Dendritic cell treated with granulocyte-macrophage colony-stimulating factor and Interleukin-4, amounts not matched to agents 40 ng/mL and 50 ng/mL, for 4 days (primary cell): ENCODE data around the gene CHST3.

Experiments used
- H3K27ac Mint-ChIP-seq: one replicate; pipeline ENCODE4 v1.8.0; 2022; ENCODE audit warnings: mild to moderate bottlenecking, mixed read lengths
- H3K27me3 Mint-ChIP-seq: one replicate; pipeline ENCODE4 v1.8.0; 2022; ENCODE audit warnings: mild to moderate bottlenecking, mixed read lengths
- H3K36me3 Mint-ChIP-seq: one replicate; pipeline ENCODE4 v1.8.0; 2022; ENCODE audit warnings: low read depth, mixed read lengths
- H3K4me1 Mint-ChIP-seq: one replicate; pipeline ENCODE4 v1.8.0; 2022; ENCODE audit warnings: low read depth, mixed read lengths
- H3K4me3 Mint-ChIP-seq: one replicate; pipeline ENCODE4 v1.8.0; 2022; ENCODE audit warnings: mild to moderate bottlenecking, moderate library complexity, mixed read lengths
- H3K9me3 Mint-ChIP-seq: one replicate; pipeline ENCODE4 v1.8.0; 2022; ENCODE audit warnings: mixed read lengths
- intact Hi-C: fragments of 100-400 bp; cut with micrococcal nuclease; formaldehyde crosslinking; loops from one replicate; pipeline ENCODE4 v1.15.0; 2022

CHST3 gene

DNA sequence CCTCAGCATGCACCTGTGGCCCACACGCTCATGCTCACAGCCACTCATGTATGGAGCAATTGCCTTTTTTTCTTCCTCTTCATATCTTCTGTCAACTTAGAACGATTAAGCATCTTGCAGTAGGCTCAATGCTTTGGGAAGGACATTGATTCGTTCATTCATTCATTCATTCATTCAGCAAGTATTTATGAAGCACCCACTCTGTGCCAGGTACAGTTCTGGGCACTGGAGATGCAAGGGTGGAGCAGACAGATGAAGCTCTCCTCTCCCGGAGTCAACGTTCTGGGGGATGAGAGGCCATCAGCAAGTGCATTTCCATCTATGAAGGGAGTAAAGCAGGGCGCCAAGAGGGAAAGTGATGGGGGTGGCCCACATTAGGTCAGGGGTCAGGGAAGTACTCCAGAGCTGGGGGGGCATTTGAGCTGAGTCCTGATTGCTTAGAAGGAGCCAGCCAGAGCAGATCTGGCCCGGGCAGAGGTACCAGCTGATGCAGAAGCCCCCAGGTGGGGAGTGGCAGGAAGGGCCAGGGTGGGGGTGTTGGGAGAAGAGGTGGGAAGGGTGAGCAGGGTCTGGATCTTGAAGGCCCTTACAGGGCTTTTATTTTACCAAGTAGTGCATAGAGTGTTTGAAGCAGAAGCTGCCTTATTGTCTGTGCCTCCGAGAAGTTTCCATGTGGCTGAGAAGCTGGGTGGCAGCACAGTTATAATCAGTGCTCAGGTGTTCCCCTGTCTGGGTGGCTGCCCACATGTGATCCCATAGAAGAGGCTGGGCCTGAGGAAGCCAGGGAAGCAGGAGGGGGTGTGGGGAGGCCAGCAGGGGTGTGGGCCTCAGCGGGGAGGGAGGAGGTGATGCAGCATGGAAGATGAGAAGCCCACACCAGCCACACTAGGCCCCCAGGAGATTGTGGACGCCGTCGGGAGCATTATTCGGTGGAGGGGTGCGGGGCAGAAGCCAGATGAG, 36.2 kb downstream of the CHST3 start:
- H3K27ac Mint-ChIP-seq: no peak overlapping the region
- H3K36me3 Mint-ChIP-seq: no peaks in the 10 kb centered on the region
- no peak overlapping the region for H3K4me3 Mint-ChIP-seq
- no peaks in the 10 kb centered on the region for H3K9me3 Mint-ChIP-seq
- intact Hi-C loops: no loop called here
- no peaks in the 10 kb centered on the region for H3K4me1 Mint-ChIP-seq
- peaks cover 7% of the 10 kb centered on the region for H3K27me3 Mint-ChIP-seq

DNA sequence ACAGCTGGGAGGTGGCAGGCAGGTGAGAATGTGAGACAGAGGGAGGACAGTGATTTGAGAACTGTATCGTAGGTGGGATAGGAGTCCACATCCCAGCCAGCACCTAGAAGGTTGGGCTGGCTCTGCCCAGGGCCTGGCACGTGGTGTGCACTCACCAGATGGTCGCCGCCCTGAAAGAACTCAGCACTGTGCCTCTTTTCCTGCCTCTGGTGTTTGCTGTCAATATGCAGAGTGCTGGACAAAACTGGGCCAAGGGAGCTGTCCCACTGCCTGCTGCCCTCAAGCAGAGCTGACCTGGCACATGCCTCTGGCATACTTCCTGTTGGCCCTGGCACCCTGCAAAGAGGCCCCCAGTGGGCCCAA, 36.8 kb downstream of the CHST3 start:
- Mint-ChIP-seq H3K9me3 (no peaks in the 10 kb centered on the region), H3K4me3 (no peak overlapping the region), H3K27me3 (peaks cover 7% of the 10 kb centered on the region), H3K36me3 (no peaks in the 10 kb centered on the region), H3K4me1 (no peaks in the 10 kb centered on the region), H3K27ac (no peak overlapping the region)
- intact Hi-C loops: no loop called here

DNA sequence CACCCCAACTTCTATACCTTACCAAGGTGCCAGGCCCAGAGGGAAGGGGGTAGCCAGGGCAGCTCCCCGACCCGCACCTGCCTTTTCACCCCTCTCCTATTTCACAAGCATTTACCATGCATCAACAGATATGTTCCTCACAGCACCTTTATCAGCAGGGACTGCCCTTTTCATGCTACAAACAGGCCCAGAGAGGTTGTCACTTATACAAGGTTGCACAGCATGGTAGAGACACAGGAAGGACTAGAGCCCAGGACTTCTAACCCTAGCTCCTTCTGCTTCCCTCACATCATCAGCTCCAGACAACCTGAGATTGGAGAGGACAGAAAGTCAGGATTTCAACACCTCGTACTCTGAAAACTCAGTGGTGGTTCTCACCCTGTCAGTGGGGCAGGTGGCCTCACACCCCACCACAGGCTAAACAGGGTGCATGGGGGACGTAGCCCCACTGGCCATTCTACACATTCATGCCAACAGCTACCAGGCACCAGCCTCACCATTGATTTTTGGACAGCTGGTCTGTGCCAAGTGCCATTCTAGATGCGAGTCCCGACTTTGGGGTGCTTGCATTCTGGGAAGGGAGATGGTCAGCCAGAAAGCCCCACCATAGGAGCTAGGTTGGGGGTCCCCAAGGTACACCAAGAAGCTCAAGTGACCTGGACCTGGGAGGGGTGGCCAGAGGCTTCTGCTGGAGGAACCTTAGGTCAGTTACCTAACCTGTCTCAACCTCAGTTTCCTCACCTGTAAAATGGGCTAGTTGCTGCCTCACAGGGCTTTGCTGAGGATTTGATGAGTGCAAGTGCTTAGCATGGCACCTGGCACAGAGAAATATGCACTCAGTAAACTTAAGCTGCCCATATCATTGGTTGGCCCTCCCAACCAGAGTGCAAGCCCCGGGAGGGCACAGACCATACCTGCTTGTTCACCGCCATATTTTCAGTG, 38.4 kb downstream of the CHST3 start:
- Mint-ChIP-seq H3K36me3 (no peaks in the 10 kb centered on the region), H3K9me3 (no peaks in the 10 kb centered on the region), H3K4me3 (no peak overlapping the region), H3K27ac (no peak overlapping the region), H3K27me3 (peaks cover 3% of the 10 kb centered on the region), H3K4me1 (peaks cover 5% of the 10 kb centered on the region)
- intact Hi-C loops: no loop called here

- H3K4me1 Mint-ChIP-seq: peaks cover 5% of the 10 kb centered on the region
- intact Hi-C loops: no loop called here
- no peak overlapping the region for H3K4me3 Mint-ChIP-seq
- H3K27ac Mint-ChIP-seq: no peak overlapping the region
- no peaks in the 10 kb centered on the region for H3K36me3 Mint-ChIP-seq
- H3K9me3 Mint-ChIP-seq: no peaks in the 10 kb centered on the region
- no peaks in the 10 kb centered on the region for H3K27me3 Mint-ChIP-seq
Measured at GRCh38 chr10:72006026-72006425, 41.8 kb downstream of the CHST3 start.

GRCh38 chr10:72007246-72007892, 43.2 kb downstream of the CHST3 start:
- Mint-ChIP-seq H3K4me1 (peaks cover 5% of the 10 kb centered on the region), H3K4me3 (no peak overlapping the region), H3K27me3 (no peaks in the 10 kb centered on the region)

DNA sequence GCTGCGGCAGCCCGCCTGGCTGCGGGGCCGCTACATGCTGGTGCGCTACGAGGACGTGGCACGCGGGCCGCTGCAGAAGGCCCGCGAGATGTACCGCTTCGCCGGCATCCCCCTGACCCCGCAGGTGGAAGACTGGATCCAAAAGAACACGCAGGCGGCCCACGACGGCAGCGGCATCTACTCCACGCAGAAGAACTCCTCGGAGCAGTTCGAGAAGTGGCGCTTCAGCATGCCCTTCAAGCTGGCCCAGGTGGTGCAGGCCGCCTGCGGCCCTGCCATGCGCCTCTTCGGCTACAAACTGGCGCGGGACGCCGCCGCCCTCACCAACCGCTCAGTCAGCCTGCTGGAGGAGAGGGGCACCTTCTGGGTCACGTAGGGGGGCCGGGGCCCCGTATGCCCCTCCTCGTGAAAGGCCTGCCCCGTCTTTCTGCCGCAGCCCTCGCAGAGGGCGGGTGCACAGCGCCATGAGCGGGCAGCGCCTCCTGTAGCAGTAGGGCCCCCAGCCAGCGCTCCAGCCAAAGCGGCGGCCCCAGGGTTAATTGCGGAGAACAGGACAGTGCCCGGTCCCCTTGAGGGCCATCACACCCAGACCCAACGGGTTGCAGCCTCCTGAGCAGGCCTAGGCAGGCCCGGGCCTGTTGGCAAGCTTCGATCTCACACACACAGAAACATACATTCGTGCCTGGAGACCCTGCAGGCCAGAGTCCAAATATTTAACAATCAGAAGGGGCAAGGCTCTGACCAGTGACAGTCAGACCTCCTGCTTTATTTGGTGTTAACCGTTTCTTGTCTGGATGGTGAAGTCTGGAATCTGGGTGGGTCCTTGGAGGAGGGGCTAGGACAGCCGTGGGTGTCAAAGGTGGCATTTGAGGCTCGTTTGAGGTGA, 44.1 kb downstream of the CHST3 start:
- Mint-ChIP-seq H3K27ac (no peak overlapping the region), H3K36me3 (no peaks in the 10 kb centered on the region), H3K4me1 (peaks cover 5% of the 10 kb centered on the region), H3K27me3 (peaks cover 2% of the 10 kb centered on the region), H3K9me3 (no peaks in the 10 kb centered on the region), H3K4me3 (no peak overlapping the region)
- intact Hi-C loops: no loop called here

More at GRCh38 chr10:72007246-72007892, 43.2 kb downstream of the CHST3 start:
- Mint-ChIP-seq H3K36me3 (no peaks in the 10 kb centered on the region), H3K27ac (no peak overlapping the region), H3K9me3 (no peaks in the 10 kb centered on the region)
- intact Hi-C loops: no loop called here

GRCh38 chr10:72009051-72009424, 44.8 kb downstream of the CHST3 start:
- H3K36me3 Mint-ChIP-seq: no peaks in the 10 kb centered on the region
- H3K4me3 Mint-ChIP-seq: no peak overlapping the region
- intact Hi-C loops: no loop called here
- H3K27ac Mint-ChIP-seq: no peak overlapping the region
- H3K27me3 Mint-ChIP-seq: peaks cover 2% of the 10 kb centered on the region
- peaks cover 5% of the 10 kb centered on the region for H3K4me1 Mint-ChIP-seq
- no peaks in the 10 kb centered on the region for H3K9me3 Mint-ChIP-seq

DNA sequence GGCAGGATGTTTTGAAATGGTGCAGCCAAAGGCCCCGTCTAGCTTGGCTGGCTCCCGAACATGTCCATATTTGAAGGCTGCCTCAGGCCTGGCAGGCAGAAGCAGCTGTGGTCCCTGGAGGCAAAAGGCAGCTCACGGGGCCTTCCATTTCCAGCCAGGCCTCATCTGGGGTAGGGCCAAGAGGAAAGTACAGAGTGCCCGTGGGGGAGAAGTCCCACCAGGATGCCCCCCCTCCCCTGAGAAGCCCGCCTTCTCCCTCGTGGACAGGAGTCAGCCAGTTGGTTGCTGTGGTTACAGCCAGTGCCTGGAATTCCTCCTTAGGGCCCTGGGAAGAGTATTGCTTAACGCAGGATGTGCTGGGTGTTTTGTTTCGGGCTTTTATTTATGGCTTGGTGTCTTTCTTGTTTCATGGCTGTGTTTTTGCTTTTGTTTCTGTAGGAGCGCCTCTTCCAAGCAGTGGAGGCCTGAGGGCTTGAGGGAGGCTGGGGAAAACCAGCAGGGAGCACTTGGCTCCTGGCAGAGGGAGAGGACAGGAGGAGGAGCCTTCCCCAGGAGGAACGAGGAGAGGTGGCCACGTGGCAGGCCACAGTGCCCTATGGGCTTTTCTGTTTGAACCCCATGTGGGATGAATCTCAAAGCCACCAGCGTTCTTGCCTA, 45.4 kb downstream of the CHST3 start:
- H3K36me3 Mint-ChIP-seq: no peaks in the 10 kb centered on the region
- H3K9me3 Mint-ChIP-seq: no peaks in the 10 kb centered on the region
- H3K27ac Mint-ChIP-seq: no peak overlapping the region
- peaks cover 3% of the 10 kb centered on the region for H3K27me3 Mint-ChIP-seq
- no peak overlapping the region for H3K4me3 Mint-ChIP-seq
- intact Hi-C loops: no loop called here
- H3K4me1 Mint-ChIP-seq: peaks cover 5% of the 10 kb centered on the region

DNA sequence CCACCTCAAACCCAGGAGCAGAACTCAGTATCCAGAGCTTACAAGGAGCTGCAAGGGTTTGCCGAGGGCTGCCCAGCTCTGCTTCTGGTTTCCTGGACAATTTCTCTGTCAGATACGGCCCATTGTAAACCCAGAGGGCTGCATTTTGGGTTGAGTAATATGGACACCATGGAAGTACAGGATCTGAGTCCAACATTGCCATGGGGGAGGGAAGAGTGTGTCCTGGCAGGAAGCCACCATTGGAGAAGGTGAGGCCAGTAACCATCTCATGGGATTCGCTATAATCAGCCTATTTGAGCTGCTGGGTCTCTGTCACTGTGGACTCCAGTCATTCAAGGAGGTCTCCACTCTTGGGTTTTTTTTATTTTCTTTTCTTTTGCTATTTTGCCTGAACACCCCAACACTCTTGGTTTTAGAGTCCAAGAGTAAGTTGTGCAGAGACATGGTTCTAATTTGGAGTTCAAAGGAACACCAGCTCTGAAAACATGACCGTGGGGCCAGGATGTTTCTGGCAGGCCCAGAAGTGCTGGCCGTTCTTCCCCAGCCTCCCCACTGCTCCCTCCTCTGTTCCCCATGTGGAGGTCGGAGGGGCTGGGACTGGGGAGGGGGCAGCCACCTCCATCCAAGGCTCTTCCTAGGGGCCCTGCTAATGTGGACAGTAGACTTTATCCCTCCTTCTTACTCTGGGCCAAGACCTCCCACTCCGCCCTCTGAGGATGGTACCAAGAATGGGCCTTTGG, 46.2 kb downstream of the CHST3 start:
- H3K36me3 Mint-ChIP-seq: no peaks in the 10 kb centered on the region
- intact Hi-C loops: no loop called here
- peaks cover 3% of the 10 kb centered on the region for H3K27me3 Mint-ChIP-seq

GRCh38 chr10:72011016-72011415, 46.8 kb downstream of the CHST3 start:
- Mint-ChIP-seq H3K27me3 (peaks cover 3% of the 10 kb centered on the region), H3K9me3 (no peaks in the 10 kb centered on the region), H3K4me3 (no peak overlapping the region), H3K27ac (no peak overlapping the region), H3K4me1 (peaks cover 7% of the 10 kb centered on the region), H3K36me3 (no peaks in the 10 kb centered on the region)
- intact Hi-C loops: no loop called here

More for the DNA sequence above, 46.2 kb downstream of the CHST3 start:
- Mint-ChIP-seq H3K4me1 (peaks cover 5% of the 10 kb centered on the region), H3K4me3 (no peak overlapping the region), H3K27ac (no peak overlapping the region), H3K9me3 (no peaks in the 10 kb centered on the region)

DNA sequence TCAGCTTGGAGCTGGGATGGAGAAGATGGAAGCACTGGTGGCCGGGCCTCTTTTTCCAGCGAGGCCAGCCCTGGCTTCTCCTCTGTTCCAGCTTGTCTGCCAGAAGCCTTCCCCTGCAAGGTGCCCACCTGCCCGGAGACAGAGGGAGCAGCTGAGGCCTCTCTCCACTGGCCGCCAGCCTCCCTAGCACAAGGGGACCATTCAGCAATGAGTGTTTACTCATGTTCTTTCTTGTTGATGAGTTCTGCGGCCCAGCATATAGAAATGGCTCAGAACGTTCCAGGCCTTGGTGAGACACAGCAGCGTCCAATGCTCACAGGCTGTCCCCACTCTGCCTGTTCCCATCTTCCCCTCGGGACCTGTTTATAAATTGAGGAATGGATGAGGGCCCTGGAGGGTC, 47.3 kb downstream of the CHST3 start:
- intact Hi-C loops: no loop called here
- H3K9me3 Mint-ChIP-seq: no peaks in the 10 kb centered on the region

DNA sequence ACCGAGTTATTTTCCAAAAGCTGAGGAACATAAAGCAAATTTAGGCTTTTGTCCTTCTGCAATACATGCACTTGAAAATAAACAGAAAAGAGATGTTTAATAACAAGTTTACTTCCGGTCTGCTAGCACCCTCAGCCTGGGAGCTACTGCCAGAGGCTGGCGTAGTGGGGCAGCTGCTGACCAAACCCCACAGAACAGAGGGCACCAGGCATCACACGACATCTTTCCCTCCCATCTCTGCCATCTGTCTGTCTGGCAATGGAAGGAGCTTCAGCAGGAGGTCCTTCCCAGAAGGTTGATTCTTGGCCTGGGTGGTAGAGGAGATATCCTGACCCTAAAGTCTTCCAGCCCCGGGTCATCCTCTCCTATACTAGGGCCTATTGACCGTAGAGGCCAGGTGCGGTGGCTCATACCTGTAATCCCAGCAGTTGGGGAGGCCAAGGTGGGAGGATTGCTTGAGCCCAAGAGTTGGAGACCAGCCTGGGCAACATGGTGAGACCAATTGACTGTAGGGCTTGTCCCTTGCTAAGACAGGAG, 47.8 kb downstream of the CHST3 start:
- Mint-ChIP-seq H3K27me3 (peaks cover 8% of the 10 kb centered on the region), H3K9me3 (no peaks in the 10 kb centered on the region), H3K4me1 (peaks cover 7% of the 10 kb centered on the region), H3K36me3 (no peaks in the 10 kb centered on the region), H3K4me3 (no peak overlapping the region), H3K27ac (no peak overlapping the region)
- intact Hi-C loops: no loop called here

More for the DNA sequence above, 47.3 kb downstream of the CHST3 start:
- H3K4me3 Mint-ChIP-seq: no peak overlapping the region
- H3K4me1 Mint-ChIP-seq: peaks cover 11% of the 10 kb centered on the region
- no peaks in the 10 kb centered on the region for H3K36me3 Mint-ChIP-seq
- H3K27ac Mint-ChIP-seq: no peak overlapping the region
- peaks cover 3% of the 10 kb centered on the region for H3K27me3 Mint-ChIP-seq
